Measurements from ENCODE around the gene ZFYVE9. TPM values are rescaled to one million over a fixed set of nuclear protein-coding genes. Genes with fewer than 3 reads are reported as not detected.

Gene ZFYVE9
- total RNA-seq, 1 experiment from 2014 or later = 2.2 TPM

GRCh38 chr1:52332411-52332810 lies 190.5 kb downstream of the ZFYVE9 start:
- Histone ChIP-seq H2AFZ (ENCODE audit: low read length) (no peak overlapping the region), H3K4me3 (ENCODE audit: low read length) (no peak overlapping the region), H3K4me1 (ENCODE audit: low read length) (no peaks in the 10 kb centered on the region), H3K27ac (ENCODE audit: low read length) (no peak overlapping the region), H3K9me3 (ENCODE audit: low read length) (no peaks in the 10 kb centered on the region), H3K36me3 (ENCODE audit: insufficient read depth, low read length) (no peaks in the 10 kb centered on the region), H4K20me1 (ENCODE audit: insufficient read depth, low read depth, low read length) (no peaks in the 10 kb centered on the region), H3K4me2 (ENCODE audit: low read depth, low read length, poor library complexity, severe bottlenecking) (no peak overlapping the region), H3K9me2 (replicated peaks; ENCODE audit: insufficient read depth, low read length) (no peaks in the 10 kb centered on the region), H3K9ac (ENCODE audit: low read length) (no peak overlapping the region), H3K79me2 (ENCODE audit: low read length) (no peaks in the 10 kb centered on the region), H3K27me3 (ENCODE audit: low read length) (no peaks in the 10 kb centered on the region)
- no peak for DNase-seq

GRCh38 chr1:52334906-52335528 lies 193.1 kb downstream of the ZFYVE9 start:
- no peaks in the 10 kb centered on the region for H3K36me3 ChIP-seq (ENCODE audit: insufficient read depth, low read length)
- no peak overlapping the region for H3K9ac ChIP-seq (ENCODE audit: low read length)
- no peaks in the 10 kb centered on the region for H3K9me2 ChIP-seq (replicated peaks; ENCODE audit: insufficient read depth, low read length)
- H3K4me3 ChIP-seq (ENCODE audit: low read length) = no peak overlapping the region
- H3K4me1 ChIP-seq (ENCODE audit: low read length) = no peaks in the 10 kb centered on the region
- no peaks in the 10 kb centered on the region for H3K27me3 ChIP-seq (ENCODE audit: low read length)
- no peak overlapping the region for H3K27ac ChIP-seq (ENCODE audit: low read length)
- no peak for DNase-seq
- H3K9me3 ChIP-seq (ENCODE audit: low read length) = no peaks in the 10 kb centered on the region
- no peaks in the 10 kb centered on the region for H3K79me2 ChIP-seq (ENCODE audit: low read length)
- H4K20me1 ChIP-seq (ENCODE audit: insufficient read depth, low read depth, low read length) = no peaks in the 10 kb centered on the region
- no peak overlapping the region for H3K4me2 ChIP-seq (ENCODE audit: low read depth, low read length, poor library complexity, severe bottlenecking)
- no peak overlapping the region for H2AFZ ChIP-seq (ENCODE audit: low read length)

GRCh38 chr1:52337439-52337838 lies 195.6 kb downstream of the ZFYVE9 start:
- H3K4me3 ChIP-seq (ENCODE audit: low read length) = no peak overlapping the region

GRCh38 chr1:52341655-52342260 lies 199.9 kb downstream of the ZFYVE9 start:
- Histone ChIP-seq H3K27ac (ENCODE audit: low read length) (no peak overlapping the region), H3K4me2 (ENCODE audit: low read depth, low read length, poor library complexity, severe bottlenecking) (no peak overlapping the region), H4K20me1 (ENCODE audit: insufficient read depth, low read depth, low read length) (no peaks in the 10 kb centered on the region), H3K9me2 (replicated peaks; ENCODE audit: insufficient read depth, low read length) (no peaks in the 10 kb centered on the region), H3K36me3 (ENCODE audit: insufficient read depth, low read length) (no peaks in the 10 kb centered on the region), H3K27me3 (ENCODE audit: low read length) (no peaks in the 10 kb centered on the region), H3K4me3 (ENCODE audit: low read length) (no peak overlapping the region), H3K9ac (ENCODE audit: low read length) (no peak overlapping the region), H3K79me2 (ENCODE audit: low read length) (no peaks in the 10 kb centered on the region), H3K9me3 (ENCODE audit: low read length) (no peaks in the 10 kb centered on the region), H2AFZ (ENCODE audit: low read length) (no peak overlapping the region), H3K4me1 (ENCODE audit: low read length) (no peaks in the 10 kb centered on the region)
- no peak for DNase-seq

More at GRCh38 chr1:52337439-52337838, 195.6 kb downstream of the ZFYVE9 start:
- H4K20me1 ChIP-seq (ENCODE audit: insufficient read depth, low read depth, low read length) = no peaks in the 10 kb centered on the region
- H3K27me3 ChIP-seq (ENCODE audit: low read length) = no peaks in the 10 kb centered on the region
- no peaks in the 10 kb centered on the region for H3K9me2 ChIP-seq (replicated peaks; ENCODE audit: insufficient read depth, low read length)
- H3K9me3 ChIP-seq (ENCODE audit: low read length) = no peaks in the 10 kb centered on the region
- H2AFZ ChIP-seq (ENCODE audit: low read length) = no peak overlapping the region
- no peaks in the 10 kb centered on the region for H3K79me2 ChIP-seq (ENCODE audit: low read length)
- no peak overlapping the region for H3K27ac ChIP-seq (ENCODE audit: low read length)
- H3K36me3 ChIP-seq (ENCODE audit: insufficient read depth, low read length) = no peaks in the 10 kb centered on the region
- no peak overlapping the region for H3K9ac ChIP-seq (ENCODE audit: low read length)
- no peak overlapping the region for H3K4me2 ChIP-seq (ENCODE audit: low read depth, low read length, poor library complexity, severe bottlenecking)
- DNase-seq = no peak
- no peaks in the 10 kb centered on the region for H3K4me1 ChIP-seq (ENCODE audit: low read length)

- DNase-seq = no peak
- no peaks in the 10 kb centered on the region for H3K9me3 ChIP-seq (ENCODE audit: low read length)
- no peak overlapping the region for H3K4me3 ChIP-seq (ENCODE audit: low read length)
- H3K4me2 ChIP-seq (ENCODE audit: low read depth, low read length, poor library complexity, severe bottlenecking) = no peak overlapping the region
- H2AFZ ChIP-seq (ENCODE audit: low read length) = no peak overlapping the region
- no peak overlapping the region for H3K27ac ChIP-seq (ENCODE audit: low read length)
- H4K20me1 ChIP-seq (ENCODE audit: insufficient read depth, low read depth, low read length) = no peaks in the 10 kb centered on the region
- H3K4me1 ChIP-seq (ENCODE audit: low read length) = no peaks in the 10 kb centered on the region
- H3K9me2 ChIP-seq (replicated peaks; ENCODE audit: insufficient read depth, low read length) = no peaks in the 10 kb centered on the region
- H3K79me2 ChIP-seq (ENCODE audit: low read length) = no peaks in the 10 kb centered on the region
- no peaks in the 10 kb centered on the region for H3K36me3 ChIP-seq (ENCODE audit: insufficient read depth, low read length)
- no peaks in the 10 kb centered on the region for H3K27me3 ChIP-seq (ENCODE audit: low read length)
- no peak overlapping the region for H3K9ac ChIP-seq (ENCODE audit: low read length)
Observed at GRCh38 chr1:52343979-52344378, 202.1 kb downstream of the ZFYVE9 start.

- no peak for DNase-seq
- no peaks in the 10 kb centered on the region for H3K4me1 ChIP-seq (ENCODE audit: low read length)
- no peak overlapping the region for H3K4me3 ChIP-seq (ENCODE audit: low read length)
- no peaks in the 10 kb centered on the region for H3K27me3 ChIP-seq (ENCODE audit: low read length)
- H3K9me2 ChIP-seq (replicated peaks; ENCODE audit: insufficient read depth, low read length) = no peaks in the 10 kb centered on the region
- H3K9ac ChIP-seq (ENCODE audit: low read length) = no peak overlapping the region
- H2AFZ ChIP-seq (ENCODE audit: low read length) = no peak overlapping the region
- no peaks in the 10 kb centered on the region for H4K20me1 ChIP-seq (ENCODE audit: insufficient read depth, low read depth, low read length)
- H3K27ac ChIP-seq (ENCODE audit: low read length) = no peak overlapping the region
- H3K79me2 ChIP-seq (ENCODE audit: low read length) = no peaks in the 10 kb centered on the region
- H3K9me3 ChIP-seq (ENCODE audit: low read length) = no peaks in the 10 kb centered on the region
- no peaks in the 10 kb centered on the region for H3K36me3 ChIP-seq (ENCODE audit: insufficient read depth, low read length)
- no peak overlapping the region for H3K4me2 ChIP-seq (ENCODE audit: low read depth, low read length, poor library complexity, severe bottlenecking)
Observed at GRCh38 chr1:52345252-52345651, 203.4 kb downstream of the ZFYVE9 start.

GRCh38 chr1:52346653-52347052 lies 204.8 kb downstream of the ZFYVE9 start:
- no peaks in the 10 kb centered on the region for H3K79me2 ChIP-seq (ENCODE audit: low read length)
- no peak overlapping the region for H3K9ac ChIP-seq (ENCODE audit: low read length)
- H3K4me2 ChIP-seq (ENCODE audit: low read depth, low read length, poor library complexity, severe bottlenecking) = no peak overlapping the region
- H3K27me3 ChIP-seq (ENCODE audit: low read length) = no peaks in the 10 kb centered on the region
- H3K36me3 ChIP-seq (ENCODE audit: insufficient read depth, low read length) = no peaks in the 10 kb centered on the region
- no peak overlapping the region for H3K27ac ChIP-seq (ENCODE audit: low read length)
- no peaks in the 10 kb centered on the region for H3K9me3 ChIP-seq (ENCODE audit: low read length)
- H4K20me1 ChIP-seq (ENCODE audit: insufficient read depth, low read depth, low read length) = no peaks in the 10 kb centered on the region
- no peak overlapping the region for H2AFZ ChIP-seq (ENCODE audit: low read length)
- DNase-seq = no peak
- no peaks in the 10 kb centered on the region for H3K4me1 ChIP-seq (ENCODE audit: low read length)
- no peak overlapping the region for H3K4me3 ChIP-seq (ENCODE audit: low read length)
- H3K9me2 ChIP-seq (replicated peaks; ENCODE audit: insufficient read depth, low read length) = no peaks in the 10 kb centered on the region

- Histone ChIP-seq H3K4me1 (ENCODE audit: low read length) (no peaks in the 10 kb centered on the region), H3K36me3 (ENCODE audit: insufficient read depth, low read length) (peaks cover 4% of the 10 kb centered on the region; the same call in 1 of the 2 replicates), H3K27me3 (ENCODE audit: low read length) (no peaks in the 10 kb centered on the region), H3K9me2 (replicated peaks; ENCODE audit: insufficient read depth, low read length) (no peaks in the 10 kb centered on the region), H3K4me2 (ENCODE audit: low read depth, low read length, poor library complexity, severe bottlenecking) (no peak overlapping the region), H3K79me2 (ENCODE audit: low read length) (no peaks in the 10 kb centered on the region), H3K4me3 (ENCODE audit: low read length) (no peak overlapping the region), H3K9ac (ENCODE audit: low read length) (no peak overlapping the region), H3K27ac (ENCODE audit: low read length) (no peak overlapping the region), H3K9me3 (ENCODE audit: low read length) (no peaks in the 10 kb centered on the region), H2AFZ (ENCODE audit: low read length) (no peak overlapping the region), H4K20me1 (ENCODE audit: insufficient read depth, low read depth, low read length) (no peaks in the 10 kb centered on the region)
- no peak for DNase-seq
Observed at GRCh38 chr1:52348704-52349300, 206.9 kb downstream of the ZFYVE9 start.

Data from Karpas-422 (cell line).